Measurements from ENCODE around the gene RYK. TPM values are rescaled to one million over a fixed set of nuclear protein-coding genes. Genes with fewer than 3 reads are reported as not detected.

The RYK gene
- total and polyA plus RNA-seq, 2 experiments from 2014 or later = 24.9 to 94.8 TPM

GRCh38 chr3:134284438-134284837 is 33.8 kb upstream of the RYK start:
- H3K4me1 Mint-ChIP-seq = no peaks in the 10 kb centered on the region; the same call in 1 of the 3 replicates
- H3K27ac Mint-ChIP-seq = no peak overlapping the region
- H3K36me3 ChIP-seq (ENCODE audit: insufficient read depth) = no peaks in the 10 kb centered on the region
- no peak overlapping the region for H2AFZ ChIP-seq
- no peak overlapping the region for H3K27ac ChIP-seq (ENCODE audit: low read depth)
- no peaks in the 10 kb centered on the region for H3K27me3 ChIP-seq (ENCODE audit: insufficient read depth)
- H3K4me2 ChIP-seq = no peak overlapping the region
- no peaks in the 10 kb centered on the region for H3K27me3 Mint-ChIP-seq (ENCODE audit: insufficient read depth, low read depth, poor library complexity)
- TF ChIP-seq CREB1 (CRISPR knock-in tag; IDR thresholded peaks at IDR 0.05; ENCODE audit: low read depth) (no peak), ZNF331 (CRISPR knock-in tag; IDR thresholded peaks at IDR 0.05; ENCODE audit: low read depth) (no peak), EZH2phosphoT487 (IDR thresholded peaks at IDR 0.05; ENCODE audit: unreplicated experiment) (no peak), ZNF462 (CRISPR knock-in tag; IDR thresholded peaks at IDR 0.05) (no peak), POLR2AphosphoS5 (IDR thresholded peaks at IDR 0.05; ENCODE audit: low read depth) (no peak), ZNF114 (CRISPR knock-in tag; IDR thresholded peaks at IDR 0.05) (no peak), JUNB (IDR thresholded peaks at IDR 0.05; ENCODE audit: unreplicated experiment) (no peak), EZH2 (IDR thresholded peaks at IDR 0.05; ENCODE audit: low read depth, unreplicated experiment) (no peak), CTCF (conservative IDR thresholded peaks at IDR 0.05; ENCODE audit: low read depth in 2 of 2) (no peak), NANOG (IDR thresholded peaks at IDR 0.05; ENCODE audit: borderline replicate concordance) (no peak), ETS1 (IDR thresholded peaks at IDR 0.05) (no peak), STAT1 (IDR thresholded peaks at IDR 0.05; ENCODE audit: unreplicated experiment) (no peak)
- no peaks in the 10 kb centered on the region; the same call in 2 of the 3 replicates for H3K9me3 Mint-ChIP-seq
- peaks cover 4% of the 10 kb centered on the region; the same call in 1 of the 2 replicates for H3K4me1 ChIP-seq (ENCODE audit: insufficient read depth)
- no peak for DNase-seq (ENCODE audit: low spot score)
- H4K20me1 ChIP-seq (replicated peaks; ENCODE audit: insufficient read depth) = no peaks in the 10 kb centered on the region
- no peak overlapping the region for H3K4me3 Mint-ChIP-seq
- ATAC-seq = no peak
- H3K4me3 ChIP-seq = no peak overlapping the region
- H3K36me3 Mint-ChIP-seq (ENCODE audit: low read depth) = no peaks in the 10 kb centered on the region
- H3K79me2 ChIP-seq (replicated peaks; ENCODE audit: insufficient read depth) = no peaks in the 10 kb centered on the region
- 0 out of 2 replicates have a peak, but pooled peaks cover 3% of the 10 kb centered on the region for H3K9me2 ChIP-seq (ENCODE audit: insufficient read depth)
- no peaks in the 10 kb centered on the region for H3F3A ChIP-seq (replicated peaks; ENCODE audit: low read depth)
